Measurements from ENCODE around the gene DTWD2.

- TF ChIP-seq EP300 (IDR thresholded peaks at IDR 0.05) (no peak), POLR2A (IDR thresholded peaks at IDR 0.05) (no peak)
- TF ChIP-seq, protein P1, sequence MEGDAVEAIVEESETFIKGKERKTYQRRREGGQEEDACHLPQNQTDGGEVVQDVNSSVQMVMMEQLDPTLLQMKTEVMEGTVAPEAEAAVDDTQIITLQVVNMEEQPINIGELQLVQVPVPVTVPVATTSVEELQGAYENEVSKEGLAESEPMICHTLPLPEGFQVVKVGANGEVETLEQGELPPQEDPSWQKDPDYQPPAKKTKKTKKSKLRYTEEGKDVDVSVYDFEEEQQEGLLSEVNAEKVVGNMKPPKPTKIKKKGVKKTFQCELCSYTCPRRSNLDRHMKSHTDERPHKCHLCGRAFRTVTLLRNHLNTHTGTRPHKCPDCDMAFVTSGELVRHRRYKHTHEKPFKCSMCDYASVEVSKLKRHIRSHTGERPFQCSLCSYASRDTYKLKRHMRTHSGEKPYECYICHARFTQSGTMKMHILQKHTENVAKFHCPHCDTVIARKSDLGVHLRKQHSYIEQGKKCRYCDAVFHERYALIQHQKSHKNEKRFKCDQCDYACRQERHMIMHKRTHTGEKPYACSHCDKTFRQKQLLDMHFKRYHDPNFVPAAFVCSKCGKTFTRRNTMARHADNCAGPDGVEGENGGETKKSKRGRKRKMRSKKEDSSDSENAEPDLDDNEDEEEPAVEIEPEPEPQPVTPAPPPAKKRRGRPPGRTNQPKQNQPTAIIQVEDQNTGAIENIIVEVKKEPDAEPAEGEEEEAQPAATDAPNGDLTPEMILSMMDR (IDR thresholded peaks at IDR 0.05) = no peak
Measured at GRCh38 chr5:119028575-119028974, 40.2 kb upstream of the DTWD2 start.
